GM12892 (cell line): ENCODE measurements around the gene C1orf115.

Source experiments
- POLR2A ChIP-seq: IDR thresholded peaks from 2 replicates; pipeline ENCODE4 v1.6.1; 2011; ENCODE audit warnings: low read depth, low read length, control low read depth
- POLR2AphosphoS5 ChIP-seq: IDR thresholded peaks from 2 replicates; pipeline ENCODE4 v1.6.1; 2011; ENCODE audit warnings: low read depth, low read length, control low read depth
- TAF1 ChIP-seq: IDR thresholded peaks from 2 replicates; pipeline ENCODE4 v1.6.1; 2011; ENCODE audit warnings: low read depth, mild to moderate bottlenecking, control low read depth, low read length, borderline replicate concordance

- TF ChIP-seq POLR2A, result peak; percentile 61; the same call in 1 of the 2 replicates
- TF ChIP-seq POLR2AphosphoS5, result no peak
- no peak for TF ChIP-seq TAF1
Observed at GRCh38 chr1:220690140-220691052, at the start of gene C1orf115.
